GM12875 (cell line): ENCODE results near the gene FZR1.
"Not testable (repeated sequence)": the region's sequence is repeated elsewhere in the genome, so short reads cannot be mapped to it uniquely, and the experiment has no call there.

Experiments used
- H3K4me3 ChIP-seq: one replicate; pipeline ENCODE4 v1.5.1; 2011; ENCODE audit warnings: low read depth, low read length, control low read depth
- TF ChIP-seq, protein P1 (sequence below): IDR thresholded peaks from 2 replicates; pipeline ENCODE4 v1.5.1; 2011; ENCODE audit warnings: low read depth, mild to moderate bottlenecking, control low read depth, inconsistent platforms, low read length, moderate library complexity, borderline replicate concordance; ENCODE audit not compliant: insufficient read depth

The FZR1 gene

DNA sequence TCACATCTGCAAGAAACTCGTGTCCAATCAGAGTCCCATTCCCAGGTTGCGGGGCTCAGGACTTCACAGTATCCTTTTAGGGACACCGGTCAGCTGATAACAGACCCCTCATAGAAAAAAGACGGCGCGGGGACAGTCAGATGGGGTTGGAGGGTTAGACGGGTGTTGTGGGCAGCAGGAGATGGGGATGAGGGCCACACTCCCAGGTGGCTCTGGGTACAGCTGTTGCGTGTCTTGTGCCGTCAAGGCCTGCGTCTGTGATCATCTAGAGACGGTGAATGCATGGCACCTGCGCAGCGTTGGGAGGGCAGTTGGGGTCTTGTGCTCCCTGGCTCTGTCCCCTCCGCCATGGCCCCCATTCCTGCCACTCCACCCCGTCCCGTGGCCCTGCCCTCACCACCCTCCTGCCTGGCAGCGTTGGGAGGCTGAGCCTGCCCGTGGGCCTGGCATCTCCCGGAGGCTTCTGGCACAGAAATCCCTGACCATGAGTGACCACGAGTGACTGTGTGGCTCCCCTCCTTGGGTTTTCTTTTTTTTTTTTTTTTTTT is 18.9 kb downstream of the FZR1 start:
- TF ChIP-seq, protein P1, sequence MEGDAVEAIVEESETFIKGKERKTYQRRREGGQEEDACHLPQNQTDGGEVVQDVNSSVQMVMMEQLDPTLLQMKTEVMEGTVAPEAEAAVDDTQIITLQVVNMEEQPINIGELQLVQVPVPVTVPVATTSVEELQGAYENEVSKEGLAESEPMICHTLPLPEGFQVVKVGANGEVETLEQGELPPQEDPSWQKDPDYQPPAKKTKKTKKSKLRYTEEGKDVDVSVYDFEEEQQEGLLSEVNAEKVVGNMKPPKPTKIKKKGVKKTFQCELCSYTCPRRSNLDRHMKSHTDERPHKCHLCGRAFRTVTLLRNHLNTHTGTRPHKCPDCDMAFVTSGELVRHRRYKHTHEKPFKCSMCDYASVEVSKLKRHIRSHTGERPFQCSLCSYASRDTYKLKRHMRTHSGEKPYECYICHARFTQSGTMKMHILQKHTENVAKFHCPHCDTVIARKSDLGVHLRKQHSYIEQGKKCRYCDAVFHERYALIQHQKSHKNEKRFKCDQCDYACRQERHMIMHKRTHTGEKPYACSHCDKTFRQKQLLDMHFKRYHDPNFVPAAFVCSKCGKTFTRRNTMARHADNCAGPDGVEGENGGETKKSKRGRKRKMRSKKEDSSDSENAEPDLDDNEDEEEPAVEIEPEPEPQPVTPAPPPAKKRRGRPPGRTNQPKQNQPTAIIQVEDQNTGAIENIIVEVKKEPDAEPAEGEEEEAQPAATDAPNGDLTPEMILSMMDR = no peak
- H3K4me3 ChIP-seq = no peak overlapping the region

DNA sequence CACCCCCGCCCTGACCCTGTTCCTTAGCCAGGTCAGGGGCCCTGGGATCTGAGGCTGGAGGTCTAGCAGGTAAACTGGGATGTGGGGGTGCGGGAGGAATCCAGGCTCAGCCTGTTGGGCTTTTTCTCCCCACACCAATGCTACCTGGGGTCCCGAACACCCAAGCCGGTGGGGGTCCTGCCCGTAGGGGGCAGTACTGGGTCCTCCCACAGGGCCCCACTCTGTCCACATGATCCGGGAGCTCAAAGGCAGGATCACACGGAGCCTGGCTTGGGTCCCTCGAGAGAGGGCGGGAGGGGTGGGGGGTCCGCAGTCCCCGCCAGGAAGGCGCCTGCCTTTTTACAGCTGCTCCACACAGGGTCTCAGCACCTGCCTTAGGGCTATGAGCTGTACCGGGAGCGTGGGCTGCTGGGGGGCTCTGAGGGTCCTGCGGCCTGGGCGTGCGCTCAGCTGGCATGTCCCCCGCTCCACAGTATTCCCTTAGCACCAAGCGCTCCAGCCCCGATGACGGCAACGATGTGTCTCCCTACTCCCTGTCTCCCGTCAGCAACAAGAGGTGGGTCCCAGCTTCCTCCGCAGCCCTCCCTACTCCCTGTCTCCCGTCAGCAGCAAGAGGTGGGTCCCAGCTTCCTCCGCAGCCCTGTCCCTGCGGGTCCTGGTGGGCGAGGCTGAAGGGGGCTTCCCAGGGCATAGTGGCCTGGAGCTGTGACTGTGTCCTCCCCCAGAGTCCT is 20.6 kb downstream of the FZR1 start:
- TF ChIP-seq, protein P1 = 0 out of 2 replicates have a peak, but pooled peaks have one; percentile 6
- no peak overlapping the region for H3K4me3 ChIP-seq

DNA sequence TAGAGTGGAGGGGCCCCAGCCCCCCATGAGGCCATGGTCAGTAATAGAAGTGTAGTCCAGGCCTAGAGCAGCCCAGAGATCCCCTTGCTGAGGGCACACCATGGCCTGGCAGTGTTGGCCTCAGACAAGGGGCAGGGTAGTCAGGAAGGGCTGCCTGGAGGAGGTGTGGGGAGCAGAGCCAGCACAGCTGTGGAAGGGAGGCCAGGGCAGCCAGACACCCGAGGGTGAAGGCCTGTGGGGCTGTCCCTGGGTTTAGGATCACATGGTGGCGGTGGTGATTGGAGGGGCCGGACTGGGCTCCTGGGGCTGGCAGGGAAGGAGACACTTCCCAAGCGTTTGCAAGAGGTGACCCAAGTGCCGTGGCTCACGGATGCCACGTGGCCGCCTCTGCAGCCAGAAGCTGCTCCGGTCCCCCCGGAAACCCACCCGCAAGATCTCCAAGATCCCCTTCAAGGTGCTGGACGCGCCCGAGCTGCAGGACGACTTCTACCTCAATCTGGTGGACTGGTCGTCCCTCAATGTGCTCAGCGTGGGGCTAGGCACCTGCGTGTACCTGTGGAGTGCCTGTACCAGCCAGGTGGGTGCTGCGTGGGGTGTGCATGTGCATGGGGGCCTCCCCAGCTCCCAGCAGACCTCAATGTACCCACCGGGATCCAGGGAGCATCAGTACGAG is 21.3 kb downstream of the FZR1 start:
- TF ChIP-seq, protein P1 = no peak
- H3K4me3 ChIP-seq = no peak overlapping the region

DNA sequence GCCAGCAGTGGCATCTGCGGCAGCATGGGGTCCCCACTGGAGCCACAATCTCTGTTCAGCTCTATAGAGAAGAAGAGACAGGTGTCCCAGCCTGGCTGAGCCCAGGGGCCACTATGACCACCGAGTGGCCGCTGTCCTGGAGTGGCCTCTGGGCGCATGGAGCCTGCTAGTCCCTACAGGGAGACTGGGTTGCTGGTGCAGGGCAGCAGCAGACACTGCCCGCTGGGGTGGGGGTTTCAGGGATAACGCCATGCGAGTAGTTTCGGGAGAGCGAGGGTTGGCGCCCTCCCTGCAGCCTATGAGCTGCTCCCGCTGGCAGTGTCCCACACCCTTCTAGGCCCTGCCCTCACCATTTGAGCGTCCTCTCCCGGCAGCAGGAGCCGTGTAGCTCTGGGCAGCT is 22.0 kb downstream of the FZR1 start:
- no peak overlapping the region for H3K4me3 ChIP-seq
- TF ChIP-seq, protein P1 = no peak

DNA sequence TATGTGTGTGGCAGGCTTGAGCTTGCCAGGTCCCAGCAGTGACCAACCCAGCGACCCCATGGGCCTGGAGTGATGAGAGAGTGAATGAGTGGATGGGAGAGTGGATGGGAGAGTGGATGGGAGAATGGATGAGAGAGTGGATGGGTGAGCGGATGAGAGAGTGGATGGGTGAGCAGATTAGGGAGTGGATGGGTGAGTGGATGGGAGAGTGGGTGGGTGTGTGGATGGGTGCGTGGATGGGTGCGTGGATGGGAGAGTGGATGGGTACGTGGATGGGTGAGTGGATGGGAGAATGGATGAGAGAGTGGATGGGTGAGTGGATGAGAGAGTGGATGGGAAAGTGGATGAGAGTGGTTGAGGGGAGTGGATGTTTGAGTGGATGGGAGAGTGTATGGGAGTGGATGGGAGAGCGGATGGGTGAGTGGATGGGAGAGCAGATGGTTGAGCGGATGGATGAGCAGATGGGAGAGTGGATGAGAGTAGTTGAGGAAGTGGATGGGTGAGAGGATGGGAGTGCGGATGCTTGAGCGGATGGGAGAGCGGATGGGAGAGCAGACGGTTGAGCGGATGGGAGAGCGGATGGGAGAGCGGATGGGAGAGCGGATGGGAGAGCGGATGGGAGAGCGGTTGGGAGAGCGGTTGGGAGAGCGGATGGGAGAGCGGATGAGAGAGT is 22.6 kb downstream of the FZR1 start:
- H3K4me3 ChIP-seq = no peak overlapping the region
- TF ChIP-seq, protein P1 = no peak

DNA sequence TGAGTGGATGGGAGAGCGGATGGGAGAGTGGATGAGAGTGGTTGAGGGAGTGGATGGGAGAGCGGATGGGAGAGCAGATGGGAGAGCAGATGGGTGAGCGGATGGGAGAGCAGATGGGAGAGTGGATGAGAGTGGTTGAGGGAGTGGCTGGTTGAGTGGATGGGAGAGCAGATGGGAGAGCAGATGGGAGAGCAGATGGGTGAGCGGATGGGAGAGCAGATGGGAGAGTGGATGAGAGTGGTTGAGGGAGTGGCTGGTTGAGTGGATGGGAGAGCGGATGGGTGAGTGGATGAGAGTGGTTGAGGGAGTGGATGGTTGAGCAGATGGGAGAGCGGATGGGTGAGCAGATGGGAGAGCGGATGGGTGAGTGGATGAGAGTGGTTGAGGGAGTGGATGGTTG is 23.2 kb downstream of the FZR1 start:
- not testable (repeated sequence) for H3K4me3 ChIP-seq

DNA sequence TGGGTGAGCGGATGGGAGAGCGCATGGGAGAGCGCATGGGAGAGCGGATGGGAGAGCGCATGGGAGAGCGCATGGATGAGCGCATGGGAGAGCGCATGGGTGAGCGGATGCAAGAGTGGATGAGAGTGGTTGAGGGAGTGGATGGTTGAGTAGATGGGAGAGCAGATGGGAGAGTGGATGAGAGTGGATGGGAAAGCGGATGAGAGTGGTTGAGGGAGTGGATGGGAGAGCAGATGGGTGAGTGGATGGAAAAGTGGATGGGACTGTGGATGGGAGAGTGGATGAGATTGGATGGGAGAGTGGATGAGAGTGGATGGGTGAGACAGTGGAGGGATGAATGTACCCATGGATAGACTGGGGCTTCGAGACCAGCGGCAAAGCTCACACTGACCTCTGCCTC is 24.3 kb downstream of the FZR1 start:
- TF ChIP-seq, protein P1 = no peak
- no peak overlapping the region for H3K4me3 ChIP-seq
